Liver (tissue), 9 donors: ENCODE measurements around the gene ERGIC1. TPM values are rescaled to one million over a fixed set of nuclear protein-coding genes. Genes with fewer than 3 reads are reported as not detected.

Source experiments
- DNase-seq: peaks from one replicate; pipeline ENCODE4 v3.0.0-alpha.2; 2017; ENCODE audit warnings: low spot score
- H3K27ac ChIP-seq, 2 donors: one replicate each; pipeline ENCODE4 v1.7.0; 2013; ENCODE audit warnings: inconsistent platforms in 2 of 2, low read length in 2 of 2, control low read depth in 1 of 2, low read depth in 1 of 2, mild to moderate bottlenecking in 1 of 2
- H3K27me3 ChIP-seq, 4 donors: one replicate each; pipeline versions ENCODE4 v1.6.1 to v1.7.0; 2013; ENCODE audit warnings: low read length in 3 of 4, inconsistent platforms in 1 of 4, mild to moderate bottlenecking in 1 of 4, moderate library complexity in 1 of 4; ENCODE audit not compliant: control insufficient read depth in 4 of 4, insufficient read depth in 4 of 4
- H3K36me3 ChIP-seq, 4 donors: one replicate each; pipeline versions ENCODE4 v1.6.1 to v1.7.0; 2013; ENCODE audit warnings: low read length in 3 of 4, mild to moderate bottlenecking in 3 of 4, low read depth in 1 of 4, moderate library complexity in 1 of 4; ENCODE audit not compliant: control insufficient read depth in 4 of 4, insufficient read depth in 3 of 4
- H3K4me1 ChIP-seq, 4 donors: one replicate each; pipeline versions ENCODE4 v1.6.1 to v1.7.0; 2013; ENCODE audit warnings: low read length in 3 of 4, mild to moderate bottlenecking in 3 of 4, moderate library complexity in 1 of 4; ENCODE audit not compliant: control insufficient read depth in 4 of 4, insufficient read depth in 4 of 4
- H3K4me3 ChIP-seq, 3 donors: one replicate each; pipeline versions ENCODE4 v1.6.1 to v1.7.0; 2013; ENCODE audit warnings: low read length in 3 of 3, control low read depth in 1 of 3, low read depth in 1 of 3, mild to moderate bottlenecking in 1 of 3
- H3K9ac ChIP-seq, 2 donors: one replicate each; pipeline ENCODE4 v1.7.0; 2013; ENCODE audit warnings: low read length in 2 of 2, mild to moderate bottlenecking in 2 of 2, moderate library complexity in 2 of 2, control low read depth in 1 of 2, low read depth in 1 of 2
- H3K9me3 ChIP-seq, 4 donors: one replicate each; pipeline versions ENCODE4 v1.6.1 to v1.7.0; 2013; ENCODE audit warnings: low read length in 3 of 4; ENCODE audit not compliant: control insufficient read depth in 4 of 4
- EGR1 ChIP-seq, 2 donors: IDR thresholded peaks; 2 replicates each; pipeline ENCODE4 v1.6.1; 2016 to 2018; ENCODE audit warnings: antibody characterized with exemption in 2 of 2, low read depth in 2 of 2
- FOXA1 ChIP-seq: IDR thresholded peaks from 2 replicates; pipeline ENCODE4 v1.6.1; 2016; ENCODE audit warnings: antibody characterized with exemption
- FOXA2 ChIP-seq: IDR thresholded peaks from 2 replicates; pipeline ENCODE4 v1.6.1; 2016; ENCODE audit warnings: antibody characterized with exemption
- GABPA ChIP-seq, 2 donors: IDR thresholded peaks in 1 of 2; conservative IDR thresholded peaks in 1 of 2; 2 replicates each; pipeline ENCODE4 v1.6.1; 2016; ENCODE audit warnings: antibody characterized with exemption in 2 of 2, mild to moderate bottlenecking in 1 of 2, moderate library complexity in 1 of 2
- HNF4A ChIP-seq, 2 donors: conservative IDR thresholded peaks; 2 replicates each; pipeline ENCODE4 v1.6.1; 2016; ENCODE audit warnings: antibody characterized with exemption in 2 of 2, mild to moderate bottlenecking in 2 of 2
- HNF4G ChIP-seq: IDR thresholded peaks from 2 replicates; pipeline ENCODE4 v1.6.1; 2016; ENCODE audit warnings: antibody characterized with exemption
- JUND ChIP-seq, 2 donors: IDR thresholded peaks; 2 replicates each; pipeline ENCODE4 v1.6.1; 2016; ENCODE audit warnings: antibody characterized with exemption in 2 of 2
- NR2F2 ChIP-seq: IDR thresholded peaks from 2 replicates; pipeline ENCODE4 v1.6.1; 2016; ENCODE audit warnings: antibody characterized with exemption
- RAD21 ChIP-seq, 2 donors: IDR thresholded peaks; 2 replicates each; pipeline ENCODE4 v1.6.1; 2016; ENCODE audit warnings: antibody characterized with exemption in 2 of 2, mild to moderate bottlenecking in 2 of 2
- RXRA ChIP-seq, 2 donors: IDR thresholded peaks; 2 replicates each; pipeline ENCODE4 v1.6.1; 2017 to 2018; ENCODE audit warnings: antibody characterized with exemption in 2 of 2, mild to moderate bottlenecking in 1 of 2
- SP1 ChIP-seq: IDR thresholded peaks from 2 replicates; pipeline ENCODE4 v1.6.1; 2018; ENCODE audit warnings: antibody characterized with exemption, mild to moderate bottlenecking
- TAF1 ChIP-seq: conservative IDR thresholded peaks from 2 replicates; pipeline ENCODE4 v1.6.1; 2016; ENCODE audit warnings: antibody characterized with exemption, mild to moderate bottlenecking
- YY1 ChIP-seq: IDR thresholded peaks from 2 replicates; pipeline ENCODE4 v1.6.1; 2016; ENCODE audit warnings: antibody characterized with exemption, mild to moderate bottlenecking
- WGBS: extraction: QIAGEN DNeasy Blood & Tissue Kit; methylation state at CpG from one replicate; pipeline ENCODE4 v1.1.7; 2013; 5-methylcytosine and 5-hydroxymethylcytosine counted together
- polyA plus RNA-seq, 2 donors: library from polyadenylated mRNA; stranded (reverse) in 1 of 2; unstranded in 1 of 2; fragments of 200-250 nt in 1 of 2; fragments of >200 nt in 1 of 2; fragmentation: Nextera tagmentation in 1 of 2; extraction: Ambion mirVana in 1 of 2; gene quantifications; one replicate each; pipeline versions ENCODE4 v1.2.1 to v1.2.3, GENCODE V29; 2013 to 2015
- total RNA-seq, 2 donors: library from RNA; depleted of rRNA; stranded (reverse); fragments of >200 nt; gene quantifications; one replicate each; pipeline ENCODE4 v1.2.3, GENCODE V29; 2014
- TF ChIP-seq, protein P1 (sequence below): IDR thresholded peaks from 2 replicates; pipeline ENCODE4 v1.6.1; 2016; ENCODE audit warnings: antibody characterized with exemption
- TF ChIP-seq, protein P2 (sequence below): IDR thresholded peaks from 2 replicates; pipeline ENCODE4 v1.6.1; 2016; ENCODE audit warnings: antibody characterized with exemption, mild to moderate bottlenecking
- TF ChIP-seq, protein P3 (sequence below): IDR thresholded peaks from 2 replicates; pipeline ENCODE4 v1.6.1; 2016; ENCODE audit warnings: antibody characterized with exemption
- TF ChIP-seq, protein P4 (sequence below): fragments of 150-350 bp; IDR thresholded peaks from 2 replicates; pipeline ENCODE4 v1.5.1; 2017; ENCODE audit warnings: improper control_type of control experiment, low read depth, low read length; ENCODE audit not compliant: missing input control
- TF ChIP-seq, protein P5 (sequence below): IDR thresholded peaks from 2 replicates; pipeline ENCODE4 v1.6.1; 2016; ENCODE audit warnings: antibody characterized with exemption
- donor health status: healthy.
- donor health status: healthy.
- donor health status: healthy.
- donor health status: healthy.
- donor health status: healthy.

The ERGIC1 gene
- total and polyA plus RNA-seq, 4 donors, result 45.4 to 155 (median 101) TPM

DNA sequence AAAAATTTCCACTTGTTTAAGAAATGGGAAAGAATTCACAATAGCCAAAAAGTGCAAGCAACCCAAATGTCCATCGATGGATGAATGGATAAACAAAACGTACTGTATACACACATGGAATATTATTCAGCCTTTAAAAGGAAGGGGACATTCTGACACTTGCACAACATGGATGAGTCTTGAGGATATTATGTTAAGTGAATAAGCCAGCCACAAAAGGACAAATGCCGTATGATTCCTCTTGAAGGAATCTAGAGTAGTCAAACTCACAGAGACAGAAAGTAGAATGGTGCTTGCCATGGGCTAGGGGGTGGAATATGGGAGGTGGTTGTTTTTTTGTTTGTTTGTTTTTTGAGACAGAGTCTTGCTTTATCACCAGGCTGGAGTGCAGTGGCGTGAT is 145.7 kb downstream of the ERGIC1 start:
- Histone ChIP-seq H3K36me3 (no peaks in the 10 kb centered on the region), H3K9me3 (no peaks in the 10 kb centered on the region), H3K4me1 (peaks cover 0 to 7% (median 1%) of the 10 kb centered on the region in 4 donors), H3K4me3 (no peak overlapping the region), H3K9ac (no peak overlapping the region), H3K27me3 (no peaks in the 10 kb centered on the region), H3K27ac (no peak overlapping the region)
- TF ChIP-seq, protein P1, sequence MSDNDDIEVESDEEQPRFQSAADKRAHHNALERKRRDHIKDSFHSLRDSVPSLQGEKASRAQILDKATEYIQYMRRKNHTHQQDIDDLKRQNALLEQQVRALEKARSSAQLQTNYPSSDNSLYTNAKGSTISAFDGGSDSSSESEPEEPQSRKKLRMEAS, result no peak
- no peak for TF ChIP-seq HNF4G
- TF ChIP-seq JUND (IDR thresholded peaks at IDR 0.05), result no peak
- no peak for TF ChIP-seq TAF1
- TF ChIP-seq, protein P2, sequence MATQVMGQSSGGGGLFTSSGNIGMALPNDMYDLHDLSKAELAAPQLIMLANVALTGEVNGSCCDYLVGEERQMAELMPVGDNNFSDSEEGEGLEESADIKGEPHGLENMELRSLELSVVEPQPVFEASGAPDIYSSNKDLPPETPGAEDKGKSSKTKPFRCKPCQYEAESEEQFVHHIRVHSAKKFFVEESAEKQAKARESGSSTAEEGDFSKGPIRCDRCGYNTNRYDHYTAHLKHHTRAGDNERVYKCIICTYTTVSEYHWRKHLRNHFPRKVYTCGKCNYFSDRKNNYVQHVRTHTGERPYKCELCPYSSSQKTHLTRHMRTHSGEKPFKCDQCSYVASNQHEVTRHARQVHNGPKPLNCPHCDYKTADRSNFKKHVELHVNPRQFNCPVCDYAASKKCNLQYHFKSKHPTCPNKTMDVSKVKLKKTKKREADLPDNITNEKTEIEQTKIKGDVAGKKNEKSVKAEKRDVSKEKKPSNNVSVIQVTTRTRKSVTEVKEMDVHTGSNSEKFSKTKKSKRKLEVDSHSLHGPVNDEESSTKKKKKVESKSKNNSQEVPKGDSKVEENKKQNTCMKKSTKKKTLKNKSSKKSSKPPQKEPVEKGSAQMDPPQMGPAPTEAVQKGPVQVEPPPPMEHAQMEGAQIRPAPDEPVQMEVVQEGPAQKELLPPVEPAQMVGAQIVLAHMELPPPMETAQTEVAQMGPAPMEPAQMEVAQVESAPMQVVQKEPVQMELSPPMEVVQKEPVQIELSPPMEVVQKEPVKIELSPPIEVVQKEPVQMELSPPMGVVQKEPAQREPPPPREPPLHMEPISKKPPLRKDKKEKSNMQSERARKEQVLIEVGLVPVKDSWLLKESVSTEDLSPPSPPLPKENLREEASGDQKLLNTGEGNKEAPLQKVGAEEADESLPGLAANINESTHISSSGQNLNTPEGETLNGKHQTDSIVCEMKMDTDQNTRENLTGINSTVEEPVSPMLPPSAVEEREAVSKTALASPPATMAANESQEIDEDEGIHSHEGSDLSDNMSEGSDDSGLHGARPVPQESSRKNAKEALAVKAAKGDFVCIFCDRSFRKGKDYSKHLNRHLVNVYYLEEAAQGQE, result no peak
- WGBS, result 88% methylated on average over 4 of the region's 4 CpGs
- DNase-seq, result no peak

DNA sequence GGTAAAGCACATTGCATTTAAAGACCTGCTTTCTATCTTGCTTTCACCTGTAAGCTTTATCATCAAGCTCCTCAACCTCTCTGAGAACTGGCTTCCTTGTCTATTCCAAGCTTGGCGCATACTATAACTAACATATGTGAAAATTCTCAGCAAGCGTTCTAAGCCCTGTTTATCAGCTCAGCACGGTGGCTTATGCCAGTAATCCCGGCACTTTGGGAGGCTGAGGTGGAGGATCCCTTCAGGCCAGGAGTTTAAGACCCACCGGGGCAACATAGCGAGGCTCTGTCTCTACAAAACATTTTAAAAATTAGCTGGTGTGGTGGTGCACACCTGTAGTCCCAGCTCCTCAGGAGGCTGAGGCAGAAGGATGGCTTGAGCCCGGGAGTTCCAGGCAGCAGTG is 147.9 kb downstream of the ERGIC1 start:
- TF ChIP-seq, protein P1, result no peak
- TF ChIP-seq, protein P3, sequence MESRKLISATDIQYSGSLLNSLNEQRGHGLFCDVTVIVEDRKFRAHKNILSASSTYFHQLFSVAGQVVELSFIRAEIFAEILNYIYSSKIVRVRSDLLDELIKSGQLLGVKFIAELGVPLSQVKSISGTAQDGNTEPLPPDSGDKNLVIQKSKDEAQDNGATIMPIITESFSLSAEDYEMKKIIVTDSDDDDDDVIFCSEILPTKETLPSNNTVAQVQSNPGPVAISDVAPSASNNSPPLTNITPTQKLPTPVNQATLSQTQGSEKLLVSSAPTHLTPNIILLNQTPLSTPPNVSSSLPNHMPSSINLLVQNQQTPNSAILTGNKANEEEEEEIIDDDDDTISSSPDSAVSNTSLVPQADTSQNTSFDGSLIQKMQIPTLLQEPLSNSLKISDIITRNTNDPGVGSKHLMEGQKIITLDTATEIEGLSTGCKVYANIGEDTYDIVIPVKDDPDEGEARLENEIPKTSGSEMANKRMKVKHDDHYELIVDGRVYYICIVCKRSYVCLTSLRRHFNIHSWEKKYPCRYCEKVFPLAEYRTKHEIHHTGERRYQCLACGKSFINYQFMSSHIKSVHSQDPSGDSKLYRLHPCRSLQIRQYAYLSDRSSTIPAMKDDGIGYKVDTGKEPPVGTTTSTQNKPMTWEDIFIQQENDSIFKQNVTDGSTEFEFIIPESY, result no peak
- TF ChIP-seq, protein P2, result no peak
- TF ChIP-seq, protein P4, sequence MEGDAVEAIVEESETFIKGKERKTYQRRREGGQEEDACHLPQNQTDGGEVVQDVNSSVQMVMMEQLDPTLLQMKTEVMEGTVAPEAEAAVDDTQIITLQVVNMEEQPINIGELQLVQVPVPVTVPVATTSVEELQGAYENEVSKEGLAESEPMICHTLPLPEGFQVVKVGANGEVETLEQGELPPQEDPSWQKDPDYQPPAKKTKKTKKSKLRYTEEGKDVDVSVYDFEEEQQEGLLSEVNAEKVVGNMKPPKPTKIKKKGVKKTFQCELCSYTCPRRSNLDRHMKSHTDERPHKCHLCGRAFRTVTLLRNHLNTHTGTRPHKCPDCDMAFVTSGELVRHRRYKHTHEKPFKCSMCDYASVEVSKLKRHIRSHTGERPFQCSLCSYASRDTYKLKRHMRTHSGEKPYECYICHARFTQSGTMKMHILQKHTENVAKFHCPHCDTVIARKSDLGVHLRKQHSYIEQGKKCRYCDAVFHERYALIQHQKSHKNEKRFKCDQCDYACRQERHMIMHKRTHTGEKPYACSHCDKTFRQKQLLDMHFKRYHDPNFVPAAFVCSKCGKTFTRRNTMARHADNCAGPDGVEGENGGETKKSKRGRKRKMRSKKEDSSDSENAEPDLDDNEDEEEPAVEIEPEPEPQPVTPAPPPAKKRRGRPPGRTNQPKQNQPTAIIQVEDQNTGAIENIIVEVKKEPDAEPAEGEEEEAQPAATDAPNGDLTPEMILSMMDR, result no peak
- TF ChIP-seq RXRA (IDR thresholded peaks at IDR 0.05), result no peak
- no peak for TF ChIP-seq YY1
- no peak for TF ChIP-seq RAD21 (IDR thresholded peaks at IDR 0.05)
- TF ChIP-seq SP1, result no peak
- no peak for TF ChIP-seq TAF1
- TF ChIP-seq NR2F2, result no peak
- TF ChIP-seq, protein P5, sequence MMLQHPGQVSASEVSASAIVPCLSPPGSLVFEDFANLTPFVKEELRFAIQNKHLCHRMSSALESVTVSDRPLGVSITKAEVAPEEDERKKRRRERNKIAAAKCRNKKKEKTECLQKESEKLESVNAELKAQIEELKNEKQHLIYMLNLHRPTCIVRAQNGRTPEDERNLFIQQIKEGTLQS, result no peak
- TF ChIP-seq FOXA2, result no peak
- no peak for TF ChIP-seq HNF4A (conservative IDR thresholded peaks at IDR 0.05)
- no peak for TF ChIP-seq GABPA (IDR thresholded peaks at IDR 0.05 in 1 of 2, conservative IDR thresholded peaks at IDR 0.05 in 1 of 2)
- no peak for TF ChIP-seq FOXA1
- TF ChIP-seq HNF4G, result no peak
- TF ChIP-seq JUND (IDR thresholded peaks at IDR 0.05), result no peak
- no peak for TF ChIP-seq EGR1 (IDR thresholded peaks at IDR 0.05; ENCODE audit: low read depth in 2 of 2)
- peaks cover 0 to 14% (median 7%) of the 10 kb centered on the region in 4 donors for H3K4me1 ChIP-seq

More for the DNA sequence above, 147.9 kb downstream of the ERGIC1 start:
- peaks cover 0 to 6% (median 2%) of the 10 kb centered on the region in 4 donors for H3K36me3 ChIP-seq
- DNase-seq, result no peak
- no peaks in the 10 kb centered on the region for H3K9me3 ChIP-seq
- H3K27me3 ChIP-seq, result no peaks in the 10 kb centered on the region
- 88% methylated on average over 7 of the region's 7 CpGs for WGBS
- no peak overlapping the region for H3K27ac ChIP-seq
- H3K9ac ChIP-seq, result no peak overlapping the region
- H3K4me3 ChIP-seq, result no peak overlapping the region
